NB4 (cell line): ENCODE results near the gene MTF1.

Experiments
- POLR2A ChIP-seq: IDR thresholded peaks from 2 replicates; pipeline ENCODE4 v1.6.1; 2011; ENCODE audit warnings: mild to moderate bottlenecking; ENCODE audit not compliant: insufficient read length; ENCODE audit errors: extremely low read depth
- TF ChIP-seq, protein P1 (sequence below): IDR thresholded peaks from one replicate; pipeline ENCODE4 v1.5.1; 2012; ENCODE audit warnings: low read depth, low read length
- TF ChIP-seq, protein P2 (sequence below): IDR thresholded peaks from 2 replicates; pipeline ENCODE4 v1.6.1; 2011; ENCODE audit warnings: low read depth, low read length

DNA sequence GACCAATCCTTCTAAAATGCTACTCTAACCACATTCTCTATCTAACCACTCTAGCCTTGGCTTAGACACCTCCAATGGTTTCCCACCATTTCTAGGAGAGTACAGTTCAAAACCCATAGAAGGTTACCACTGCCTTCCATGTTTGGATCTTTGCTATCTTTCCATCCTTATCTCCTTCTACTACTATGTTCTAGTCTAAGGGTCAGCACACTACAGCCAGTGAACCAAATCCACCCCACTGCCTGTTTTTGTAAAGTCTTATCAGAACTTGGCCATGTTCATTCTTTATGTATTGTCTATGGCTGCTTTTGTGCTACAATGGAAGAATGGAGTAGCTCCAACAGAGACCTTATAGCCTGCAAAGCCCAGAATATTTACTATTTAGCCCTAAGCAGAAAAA is 6.2 kb downstream of the MTF1 start:
- TF ChIP-seq, protein P1, sequence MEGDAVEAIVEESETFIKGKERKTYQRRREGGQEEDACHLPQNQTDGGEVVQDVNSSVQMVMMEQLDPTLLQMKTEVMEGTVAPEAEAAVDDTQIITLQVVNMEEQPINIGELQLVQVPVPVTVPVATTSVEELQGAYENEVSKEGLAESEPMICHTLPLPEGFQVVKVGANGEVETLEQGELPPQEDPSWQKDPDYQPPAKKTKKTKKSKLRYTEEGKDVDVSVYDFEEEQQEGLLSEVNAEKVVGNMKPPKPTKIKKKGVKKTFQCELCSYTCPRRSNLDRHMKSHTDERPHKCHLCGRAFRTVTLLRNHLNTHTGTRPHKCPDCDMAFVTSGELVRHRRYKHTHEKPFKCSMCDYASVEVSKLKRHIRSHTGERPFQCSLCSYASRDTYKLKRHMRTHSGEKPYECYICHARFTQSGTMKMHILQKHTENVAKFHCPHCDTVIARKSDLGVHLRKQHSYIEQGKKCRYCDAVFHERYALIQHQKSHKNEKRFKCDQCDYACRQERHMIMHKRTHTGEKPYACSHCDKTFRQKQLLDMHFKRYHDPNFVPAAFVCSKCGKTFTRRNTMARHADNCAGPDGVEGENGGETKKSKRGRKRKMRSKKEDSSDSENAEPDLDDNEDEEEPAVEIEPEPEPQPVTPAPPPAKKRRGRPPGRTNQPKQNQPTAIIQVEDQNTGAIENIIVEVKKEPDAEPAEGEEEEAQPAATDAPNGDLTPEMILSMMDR, result no peak
- TF ChIP-seq, protein P2, sequence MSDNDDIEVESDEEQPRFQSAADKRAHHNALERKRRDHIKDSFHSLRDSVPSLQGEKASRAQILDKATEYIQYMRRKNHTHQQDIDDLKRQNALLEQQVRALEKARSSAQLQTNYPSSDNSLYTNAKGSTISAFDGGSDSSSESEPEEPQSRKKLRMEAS, result no peak
- TF ChIP-seq POLR2A, result no peak
